Gastroesophageal sphincter (tissue), 4 donors: Measurements from ENCODE around the gene MED29. TPM values are rescaled to one million over a fixed set of nuclear protein-coding genes. Genes with fewer than 3 reads are reported as not detected.
A peak's percentile ranks its signal among the peaks of the same experiment; 100 is the strongest.

ENCODE experiments used
- ATAC-seq: fragments of 150-250 bp; one replicate; pipeline ENCODE4 v1.9.1; 2016; ENCODE audit warnings: mild to moderate bottlenecking, moderate library complexity
- H3K27ac ChIP-seq, 4 donors: fragments of 200-600 bp; sonication (generic) in 3 of 4; 1 replicate in 3 of 4; 2 replicates in 1 of 4; pipeline ENCODE4 v1.5.1; 2016 to 2019
- H3K27me3 ChIP-seq: fragments of 200-600 bp; sonication (generic); one replicate; pipeline ENCODE4 v1.5.1; 2019
- H3K36me3 ChIP-seq, 2 donors: fragments of 200-600 bp; sonication (generic); one replicate each; pipeline ENCODE4 v1.5.1; 2019; ENCODE audit warnings: control low read depth in 1 of 2
- H3K4me1 ChIP-seq, 3 donors: fragments of 200-600 bp; sonication (generic); 1 replicate in 2 of 3; 2 replicates in 1 of 3; pipeline ENCODE4 v1.5.1; 2016 to 2019; ENCODE audit warnings: control low read depth in 2 of 3
- H3K4me3 ChIP-seq, 2 donors: fragments of 200-600 bp; sonication (generic); one replicate each; pipeline ENCODE4 v1.5.1; 2019; ENCODE audit warnings: mild to moderate bottlenecking in 1 of 2, moderate library complexity in 1 of 2
- H3K9me3 ChIP-seq, 3 donors: fragments of 200-600 bp; sonication (generic); one replicate each; pipeline ENCODE4 v1.5.1; 2017 to 2019; ENCODE audit warnings: control low read depth in 2 of 3
- EP300 ChIP-seq: sonication (generic); formaldehyde crosslinking; IDR thresholded peaks from one replicate; pipeline ENCODE4 v1.6.1; 2017; ENCODE audit warnings: antibody characterized with exemption, mild to moderate bottlenecking
- POLR2A ChIP-seq, 2 donors: fragments of 450-650 bp; IDR thresholded peaks; one replicate each; pipeline ENCODE4 v1.6.1; 2017; ENCODE audit warnings: antibody characterized with exemption in 2 of 2, mild to moderate bottlenecking in 2 of 2, moderate library complexity in 1 of 2
- POLR2AphosphoS5 ChIP-seq: sonication (generic); formaldehyde crosslinking; IDR thresholded peaks from one replicate; pipeline ENCODE4 v1.6.1; 2017; ENCODE audit warnings: antibody characterized with exemption
- WGBS, 2 donors: methylation state at CpG; one replicate each; pipeline ENCODE4 v1.1.5; 2018; ENCODE audit warnings: low coverage in 1 of 2; 5-methylcytosine and 5-hydroxymethylcytosine counted together
- total RNA-seq, 4 donors: library from RNA; depleted of rRNA; stranded (reverse); fragments of >200 nt; gene quantifications; one replicate each; pipeline ENCODE4 v1.1.0, GENCODE V29; 2016
- TF ChIP-seq, protein P1 (sequence below), 4 experiments: fragments of 200-600 bp in 2 of 4; fragments of 450-650 bp in 2 of 4; sonication (generic) in 1 of 4; IDR thresholded peaks; one replicate each; pipeline ENCODE4 v1.5.1; 2017 to 2019; ENCODE audit warnings: antibody characterized with exemption in 4 of 4, mild to moderate bottlenecking in 2 of 4, moderate library complexity in 2 of 4

Gene MED29
- total RNA-seq, 4 donors from 2014 or later, result 30.0 to 50.7 (median 36.4) TPM

DNA sequence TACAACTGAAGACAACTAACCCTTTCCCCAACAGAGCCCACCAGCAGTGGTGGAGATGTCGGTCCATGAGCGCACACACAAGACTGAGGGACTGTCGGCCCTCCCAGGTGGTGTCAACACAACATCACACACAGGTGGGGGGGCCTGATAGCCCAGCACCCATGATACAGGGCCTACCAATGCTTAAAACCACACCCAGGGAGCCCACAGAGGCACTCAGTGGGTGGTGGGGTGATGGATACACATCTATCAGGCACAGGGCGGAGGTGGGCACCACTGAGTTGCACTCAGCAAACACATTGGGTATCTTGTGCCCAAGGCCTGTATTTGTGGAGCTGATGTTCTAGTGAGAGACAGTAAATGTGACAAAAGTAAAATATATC lies 8.5 kb downstream of the MED29 start:
- peaks cover 0 to 39% of the 10 kb centered on the region in 2 donors for H3K36me3 ChIP-seq
- H3K27me3 ChIP-seq, result no peaks in the 10 kb centered on the region
- ATAC-seq, result no peak
- 100% methylated on average over 1 to 3 of the region's 4 CpGs for WGBS, 2 donors
- H3K27ac ChIP-seq, result peak overlapping the region in 3 of 4 donors; percentile 87 to 99 (median 99)
- TF ChIP-seq EP300 (no peak), POLR2A (IDR thresholded peaks at IDR 0.05) (no peak), POLR2AphosphoS5 (no peak)
- TF ChIP-seq, protein P1, sequence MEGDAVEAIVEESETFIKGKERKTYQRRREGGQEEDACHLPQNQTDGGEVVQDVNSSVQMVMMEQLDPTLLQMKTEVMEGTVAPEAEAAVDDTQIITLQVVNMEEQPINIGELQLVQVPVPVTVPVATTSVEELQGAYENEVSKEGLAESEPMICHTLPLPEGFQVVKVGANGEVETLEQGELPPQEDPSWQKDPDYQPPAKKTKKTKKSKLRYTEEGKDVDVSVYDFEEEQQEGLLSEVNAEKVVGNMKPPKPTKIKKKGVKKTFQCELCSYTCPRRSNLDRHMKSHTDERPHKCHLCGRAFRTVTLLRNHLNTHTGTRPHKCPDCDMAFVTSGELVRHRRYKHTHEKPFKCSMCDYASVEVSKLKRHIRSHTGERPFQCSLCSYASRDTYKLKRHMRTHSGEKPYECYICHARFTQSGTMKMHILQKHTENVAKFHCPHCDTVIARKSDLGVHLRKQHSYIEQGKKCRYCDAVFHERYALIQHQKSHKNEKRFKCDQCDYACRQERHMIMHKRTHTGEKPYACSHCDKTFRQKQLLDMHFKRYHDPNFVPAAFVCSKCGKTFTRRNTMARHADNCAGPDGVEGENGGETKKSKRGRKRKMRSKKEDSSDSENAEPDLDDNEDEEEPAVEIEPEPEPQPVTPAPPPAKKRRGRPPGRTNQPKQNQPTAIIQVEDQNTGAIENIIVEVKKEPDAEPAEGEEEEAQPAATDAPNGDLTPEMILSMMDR (IDR thresholded peaks at IDR 0.05), result no peak
- H3K4me1 ChIP-seq, result peaks cover 8 to 79% (median 25%) of the 10 kb centered on the region in 3 donors
- no peak overlapping the region for H3K4me3 ChIP-seq
- no peaks in the 10 kb centered on the region for H3K9me3 ChIP-seq

DNA sequence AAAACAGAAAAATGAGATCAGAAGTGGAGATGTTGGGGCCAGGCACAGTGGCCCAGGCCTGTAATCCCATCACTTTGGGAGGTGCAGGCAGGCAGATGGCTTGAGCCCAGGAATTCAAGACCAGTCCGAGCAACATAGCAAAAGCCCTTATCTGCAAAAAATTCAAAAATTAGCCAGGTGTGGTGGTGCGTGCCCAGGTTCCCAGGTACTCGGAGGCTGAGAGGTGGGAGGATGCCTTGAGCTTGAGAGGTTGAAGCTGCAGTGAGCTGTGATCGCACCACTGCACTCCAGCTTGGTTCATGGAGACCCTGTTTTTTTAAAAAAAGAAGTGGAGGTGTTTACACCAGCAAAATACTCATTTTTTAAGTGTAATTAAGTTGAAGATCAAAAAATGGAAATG lies 8.9 kb downstream of the MED29 start:
- TF ChIP-seq POLR2A (IDR thresholded peaks at IDR 0.05), result no peak
- TF ChIP-seq, protein P1 (IDR thresholded peaks at IDR 0.05), result no peak
- TF ChIP-seq POLR2AphosphoS5, result no peak
- TF ChIP-seq EP300, result no peak
- Histone ChIP-seq H3K36me3 (peaks cover 0 to 35% of the 10 kb centered on the region in 2 donors), H3K27me3 (no peaks in the 10 kb centered on the region), H3K9me3 (no peaks in the 10 kb centered on the region), H3K27ac (peak overlapping the region in 3 of 4 donors; percentile 87 to 99 (median 99)), H3K4me3 (no peak overlapping the region), H3K4me1 (peaks cover 8 to 79% (median 29%) of the 10 kb centered on the region in 3 donors)
- 84 to 93% methylated on average over 3 to 4 of the region's 4 CpGs for WGBS, 2 donors
- no peak for ATAC-seq

DNA sequence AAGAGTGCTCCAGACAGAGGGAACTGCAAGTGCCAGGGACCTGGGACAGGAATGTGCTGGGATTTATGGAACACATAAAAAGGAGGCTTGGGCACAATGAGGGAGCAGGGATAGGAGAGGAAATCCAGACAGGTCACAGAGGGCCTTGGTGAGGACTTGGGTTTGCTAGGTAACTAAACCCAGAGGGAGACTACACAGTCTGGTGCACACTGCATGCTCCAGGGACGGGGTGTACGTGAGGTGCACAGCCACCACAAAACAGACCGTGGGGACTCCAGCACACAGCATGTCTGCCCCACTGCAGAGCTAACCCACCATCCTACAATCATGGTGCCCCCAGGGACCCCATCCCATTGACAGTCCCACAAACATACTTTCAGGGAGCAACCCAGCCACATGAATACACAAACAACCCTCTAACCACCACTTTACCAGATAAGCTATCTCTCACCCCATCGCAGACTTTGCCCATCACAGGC lies 9.9 kb downstream of the MED29 start:
- Histone ChIP-seq H3K9me3 (no peaks in the 10 kb centered on the region), H3K27me3 (no peaks in the 10 kb centered on the region), H3K27ac (peak overlapping the region; percentile 99 to 100 (median 99)), H3K36me3 (peaks cover 0 to 25% of the 10 kb centered on the region in 2 donors), H3K4me3 (no peak overlapping the region), H3K4me1 (peaks cover 8 to 83% (median 35%) of the 10 kb centered on the region in 3 donors)
- no peak for ATAC-seq
- TF ChIP-seq POLR2AphosphoS5 (no peak), EP300 (no peak)
- TF ChIP-seq, protein P1 (IDR thresholded peaks at IDR 0.05), result no peak
- WGBS, 2 donors, result 72% methylated on average over 3 of the region's 4 CpGs; no CpG with 5 or more reads in 1 of the 2 donors

DNA sequence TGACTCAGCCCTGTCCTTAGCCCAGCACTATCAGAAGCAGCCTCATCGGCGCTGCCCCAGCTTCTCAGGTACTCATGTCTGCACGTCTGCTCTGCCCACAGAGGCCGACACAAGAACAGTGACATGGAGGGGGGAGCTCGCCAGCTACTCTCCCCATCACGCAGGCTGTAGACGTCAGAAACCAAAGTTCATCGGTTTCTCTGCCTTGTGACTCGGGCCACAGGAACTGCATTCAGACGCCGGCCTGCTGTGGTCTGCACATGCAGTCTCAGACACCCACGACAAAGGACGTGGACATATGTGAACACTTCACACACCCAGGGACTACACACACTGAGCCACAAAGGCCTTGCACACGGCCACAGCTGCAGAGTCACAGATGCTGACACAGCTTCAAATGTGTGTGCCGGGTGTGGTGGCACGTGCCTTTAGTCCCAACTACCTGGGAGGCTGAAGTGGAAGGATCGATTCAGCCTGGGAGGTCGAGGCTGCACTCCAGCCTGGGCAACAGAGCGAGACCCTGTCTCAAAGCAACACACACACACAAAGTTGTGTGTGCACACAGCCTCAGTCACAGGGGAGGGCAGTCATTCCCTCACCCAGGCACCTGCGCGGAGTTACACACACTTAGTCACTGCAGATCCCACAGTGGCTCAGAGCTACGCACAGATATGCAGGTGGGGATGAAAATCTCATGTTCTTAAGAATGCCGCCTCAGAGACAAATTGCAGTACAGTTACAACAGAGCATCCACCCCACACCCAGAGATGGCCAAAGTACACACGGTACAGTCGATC lies 10.6 kb downstream of the MED29 start:
- Histone ChIP-seq H3K27me3 (no peaks in the 10 kb centered on the region), H3K9me3 (no peaks in the 10 kb centered on the region), H3K4me1 (peaks cover 8 to 82% (median 35%) of the 10 kb centered on the region in 3 donors), H3K27ac (peak overlapping the region; percentile 99 to 100 (median 99)), H3K4me3 (peak overlapping the region in 1 of 2 donors; percentile 71), H3K36me3 (peaks cover 0 to 19% of the 10 kb centered on the region in 2 donors)
- TF ChIP-seq POLR2AphosphoS5 (peak; percentile 35), POLR2A (IDR thresholded peaks at IDR 0.05) (no peak)
- whole genome bisulfite sequencing, 2 donors, result 53 to 80% methylated on average over 1 to 7 of the region's 25 CpGs
- ATAC-seq, result no peak

DNA sequence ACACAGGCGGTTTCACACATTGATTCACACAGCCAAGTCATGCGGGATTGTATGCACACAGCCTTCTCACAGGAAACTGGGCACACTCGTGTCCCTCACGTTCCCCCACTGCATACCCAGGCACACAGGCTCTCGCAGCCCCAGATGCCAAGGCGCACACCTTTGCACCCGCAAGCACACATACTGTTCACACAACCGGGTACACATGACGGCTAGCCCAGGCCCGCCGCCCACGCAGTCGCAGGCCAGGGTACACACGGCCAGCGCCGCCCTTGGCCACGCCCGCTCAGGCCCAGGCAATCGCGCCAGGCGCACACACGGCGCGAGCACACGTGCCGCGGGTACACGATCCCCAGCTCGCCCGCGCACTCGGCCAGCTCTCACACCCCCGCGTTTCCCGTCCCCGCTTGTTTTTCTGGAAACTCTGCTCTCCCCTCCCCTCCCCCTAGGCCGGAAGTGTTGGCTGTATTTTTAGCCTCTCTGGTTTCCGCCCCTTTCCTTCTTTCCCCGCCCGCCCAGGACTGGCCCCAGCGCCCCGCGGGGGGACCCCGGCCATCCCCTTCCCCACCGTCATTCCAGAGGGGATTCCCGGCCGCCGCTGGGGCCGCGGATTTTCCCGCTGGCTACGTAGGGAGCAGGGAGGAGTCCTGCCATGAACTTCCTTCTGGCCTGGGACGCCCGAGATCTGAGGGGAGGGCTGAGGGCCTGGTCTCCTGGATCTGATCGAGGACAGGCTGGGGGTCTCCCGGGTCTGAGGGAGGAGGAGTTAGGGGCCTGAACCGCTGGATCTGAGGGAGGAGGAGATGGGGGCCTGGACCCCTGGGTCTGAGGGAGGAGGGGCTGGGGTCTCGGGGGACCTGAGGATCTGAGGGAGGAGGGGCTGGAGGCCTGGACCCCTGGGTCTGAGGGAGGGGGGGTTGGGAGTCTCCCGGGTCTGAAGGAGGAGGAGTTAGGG lies 11.4 kb downstream of the MED29 start:
- WGBS, 2 donors, result 1 to 11% methylated on average over 7 to 23 of the region's 59 CpGs
- no peaks in the 10 kb centered on the region for H3K9me3 ChIP-seq
- H3K27me3 ChIP-seq, result no peaks in the 10 kb centered on the region
- ATAC-seq, result peak; percentile 35
- H3K4me1 ChIP-seq, result peaks cover 8 to 73% (median 31%) of the 10 kb centered on the region in 3 donors
- TF ChIP-seq POLR2A (IDR thresholded peaks at IDR 0.05) (peak in 1 of 2 donors; percentile 36), POLR2AphosphoS5 (peak; percentile 95), EP300 (no peak)
- TF ChIP-seq, protein P1 (IDR thresholded peaks at IDR 0.05), result no peak
- peak overlapping the region; percentile 99 to 100 (median 99) for H3K27ac ChIP-seq
- H3K4me3 ChIP-seq, result peak overlapping the region; percentile 50 to 71
- H3K36me3 ChIP-seq, result peaks cover 0 to 19% of the 10 kb centered on the region in 2 donors
